Neural progenitor cell (in vitro differentiated cells): Measurements from ENCODE around the gene PTPRN2.

Source experiments
- CTCF ChIP-seq: fragments of 200-600 bp; sonication (generic); IDR thresholded peaks from 2 replicates; pipeline ENCODE4 v1.5.1; 2017; ENCODE audit warnings: antibody characterized with exemption, mild to moderate bottlenecking
- EZH2phosphoT487 ChIP-seq: fragments of 200-600 bp; sonication (generic); IDR thresholded peaks from 2 replicates; pipeline ENCODE4 v1.6.1; 2017; ENCODE audit warnings: antibody characterized with exemption

GRCh38 chr7:157955348-157955999 lies 632.1 kb downstream of the PTPRN2 start:
- TF ChIP-seq CTCF (no peak), EZH2phosphoT487 (no peak)
